Stimulated activated naive B cell treated with anti-CD40 and anti-IgM and Interleukin-4, amounts not matched to agents 10 μg/mL and 1 μg/mL and 100 μg/mL, for 72 hours (primary cell): Measurements from ENCODE around the gene GALNT6.
A peak's percentile ranks its signal among the peaks of the same experiment; 100 is the strongest.
"Not testable (repeated sequence)": the region's sequence is repeated elsewhere in the genome, so short reads cannot be mapped to it uniquely, and the experiment has no call there.

Experiments
- ATAC-seq, 2 donors: fragments of 150-1000 bp; cut with Tn5 transposase; replicated peaks; 2 replicates each; pipeline ENCODE4 v1.10.0; 2021; ENCODE audit warnings: moderate library complexity in 1 of 2
- DNase-seq: peaks from one replicate; pipeline ENCODE4 v3.0.0; 2021
- H3K27ac Mint-ChIP-seq: one replicate; pipeline ENCODE4 v1.8.0; 2022; ENCODE audit warnings: mild to moderate bottlenecking, mixed read lengths
- H3K27me3 Mint-ChIP-seq, 2 donors: one replicate each; pipeline ENCODE4 v1.8.0; 2022; ENCODE audit warnings: mixed read lengths in 2 of 2
- H3K36me3 Mint-ChIP-seq, 2 donors: one replicate each; pipeline ENCODE4 v1.8.0; 2022; ENCODE audit warnings: mixed read lengths in 2 of 2, mild to moderate bottlenecking in 1 of 2
- H3K4me1 Mint-ChIP-seq, 2 donors: one replicate each; pipeline ENCODE4 v1.8.0; 2022; ENCODE audit warnings: mixed read lengths in 2 of 2, mild to moderate bottlenecking in 1 of 2
- H3K4me3 Mint-ChIP-seq, 2 donors: one replicate each; pipeline ENCODE4 v1.8.0; 2022; ENCODE audit warnings: mild to moderate bottlenecking in 2 of 2, mixed read lengths in 2 of 2, moderate library complexity in 1 of 2
- H3K9me3 Mint-ChIP-seq, 2 donors: one replicate each; pipeline ENCODE4 v1.8.0; 2022; ENCODE audit warnings: mixed read lengths in 2 of 2, mild to moderate bottlenecking in 1 of 2

Gene GALNT6

DNA sequence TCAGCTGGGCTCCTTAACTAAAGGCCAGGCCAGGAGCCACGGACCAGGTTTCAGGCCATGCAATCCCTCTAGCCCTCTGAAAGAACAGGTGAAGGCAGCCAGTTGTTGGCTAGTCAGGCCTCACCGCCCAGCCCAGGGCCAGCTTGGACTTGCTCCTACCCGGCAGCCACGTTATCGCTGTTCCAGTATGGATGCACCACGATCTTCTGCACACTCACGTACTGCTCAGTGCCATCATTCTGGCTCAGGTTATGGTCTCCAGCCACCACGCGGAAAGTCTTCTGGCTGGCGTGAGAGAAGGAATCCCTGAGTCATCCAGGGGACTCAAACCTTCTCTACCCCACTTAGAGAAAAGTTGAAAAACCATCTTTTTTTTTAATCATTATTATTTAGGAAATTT lies 48.8 kb downstream of the GALNT6 start:
- Mint-ChIP-seq H3K36me3 (no peaks in the 10 kb centered on the region), H3K27ac (no peak overlapping the region), H3K9me3 (no peaks in the 10 kb centered on the region), H3K4me3 (no peak overlapping the region), H3K4me1 (peaks cover 45 to 60% of the 10 kb centered on the region in 2 donors), H3K27me3 (peaks cover 6 to 9% of the 10 kb centered on the region in 2 donors)
- DNase-seq (no peak), ATAC-seq (no peak)

DNA sequence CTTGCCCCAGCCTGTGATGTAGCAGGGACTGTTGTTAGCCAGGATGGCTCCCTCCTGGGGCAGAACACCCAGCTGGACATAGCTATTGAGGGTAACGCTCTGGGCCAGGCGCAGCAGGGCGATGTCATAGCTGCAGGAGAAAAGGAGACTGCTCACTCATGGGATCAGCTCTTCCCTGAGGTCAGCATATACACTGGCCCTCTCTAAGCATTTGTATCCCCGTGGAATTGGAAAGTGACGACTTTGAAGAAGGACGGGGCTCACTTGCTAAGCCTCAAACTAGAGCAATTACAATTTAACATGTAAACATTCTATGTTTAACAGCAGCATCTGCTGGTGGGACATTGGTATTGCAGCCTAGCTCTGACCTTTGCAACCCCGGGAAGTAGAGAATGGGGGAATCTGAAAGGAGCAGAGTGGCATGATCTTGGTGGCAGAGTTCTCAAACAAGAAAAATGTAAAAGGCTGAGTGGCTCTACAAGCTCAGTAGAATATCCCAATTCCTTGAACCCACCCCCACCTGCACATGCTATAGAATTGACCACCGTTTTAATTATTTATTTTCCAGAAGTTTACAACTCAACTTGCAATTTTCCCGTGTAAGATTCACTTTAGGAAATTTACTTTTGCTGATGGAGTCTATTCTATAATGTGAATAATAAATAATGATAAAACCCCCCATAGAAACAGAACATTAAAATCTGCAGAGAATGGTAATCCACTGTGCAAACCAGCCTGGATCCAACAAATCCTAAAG lies 49.8 kb downstream of the GALNT6 start:
- DNase-seq (peak; percentile 62), ATAC-seq (peak; percentile 69 to 74)
- H3K9me3 Mint-ChIP-seq: no peaks in the 10 kb centered on the region
- no peaks in the 10 kb centered on the region for H3K27me3 Mint-ChIP-seq
- H3K4me3 Mint-ChIP-seq: peak overlapping the region in 1 of 2 donors; percentile 58
- peaks cover 39 to 52% of the 10 kb centered on the region in 2 donors for H3K4me1 Mint-ChIP-seq
- no peak overlapping the region for H3K27ac Mint-ChIP-seq
- no peaks in the 10 kb centered on the region for H3K36me3 Mint-ChIP-seq

DNA sequence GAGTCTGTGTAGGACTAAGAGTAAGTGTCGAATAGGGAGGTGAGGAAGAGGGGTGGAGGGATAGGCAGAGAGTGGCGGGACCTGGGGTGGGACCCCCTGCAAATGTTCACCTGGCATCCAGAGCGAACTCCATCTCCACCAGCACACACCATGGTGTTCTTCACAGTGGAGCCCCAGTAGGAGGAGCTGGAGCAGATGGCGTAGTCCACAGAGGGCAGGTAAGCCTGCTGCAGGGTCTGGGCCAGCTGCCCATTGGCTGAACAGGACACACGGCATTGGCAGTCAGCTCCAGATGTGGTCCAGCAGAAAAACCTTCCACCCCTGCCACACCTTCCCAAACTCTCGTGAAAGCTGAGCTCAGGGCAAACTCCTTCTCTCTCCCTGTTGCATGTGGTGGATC lies 51.5 kb downstream of the GALNT6 start:
- no peak overlapping the region for H3K4me3 Mint-ChIP-seq
- DNase-seq: no peak
- H3K4me1 Mint-ChIP-seq: peaks cover 30 to 37% of the 10 kb centered on the region in 2 donors
- no peaks in the 10 kb centered on the region for H3K36me3 Mint-ChIP-seq
- H3K27me3 Mint-ChIP-seq: peaks cover 0 to 10% of the 10 kb centered on the region in 2 donors
- ATAC-seq: no peak
- no peaks in the 10 kb centered on the region for H3K9me3 Mint-ChIP-seq
- no peak overlapping the region for H3K27ac Mint-ChIP-seq

DNA sequence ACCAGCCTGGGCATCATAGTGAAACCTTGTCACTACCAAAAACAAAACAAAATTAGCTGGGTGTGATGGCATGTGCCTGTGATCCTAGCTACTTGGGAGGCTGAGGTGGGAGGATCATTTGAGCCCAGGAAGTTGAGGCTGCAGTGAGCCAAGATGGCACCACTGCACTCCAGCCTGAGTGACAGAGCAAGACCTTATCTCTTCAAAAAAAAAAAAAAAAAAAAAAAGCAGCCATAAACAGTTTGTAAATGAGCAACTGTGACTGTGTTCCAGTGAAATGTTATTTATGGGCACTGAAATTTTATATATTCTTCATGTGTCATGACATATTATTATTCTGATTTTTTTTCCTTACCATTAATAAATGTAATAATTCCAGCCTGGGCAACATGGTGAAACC lies 53.9 kb downstream of the GALNT6 start:
- Mint-ChIP-seq H3K27me3 (peaks cover 0 to 13% of the 10 kb centered on the region in 2 donors), H3K4me1 (peaks cover 9 to 15% of the 10 kb centered on the region in 2 donors)
- not testable (repeated sequence) for H3K4me3 Mint-ChIP-seq, H3K36me3 Mint-ChIP-seq, DNase-seq, H3K9me3 Mint-ChIP-seq, H3K27ac Mint-ChIP-seq, ATAC-seq

DNA sequence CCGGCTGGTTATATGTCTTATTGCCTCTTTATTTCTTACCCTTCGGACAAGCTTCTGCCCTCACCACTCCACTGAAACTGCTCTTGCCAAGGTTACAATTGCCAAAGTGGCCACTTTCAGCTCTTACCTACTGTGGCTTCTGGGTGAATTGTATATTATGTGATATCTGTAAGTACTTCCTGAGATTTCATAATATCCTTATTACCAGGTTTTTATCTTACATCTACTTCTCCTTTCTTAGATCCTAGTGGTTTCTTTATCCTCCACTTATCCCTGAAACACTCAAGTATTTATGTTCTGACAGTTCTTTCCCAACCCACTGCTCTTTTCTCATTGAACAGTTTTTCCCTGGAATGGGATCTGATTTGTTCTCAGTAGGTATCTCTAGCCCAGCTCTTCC lies 55.3 kb downstream of the GALNT6 start:
- DNase-seq (no peak), ATAC-seq (no peak)
- Mint-ChIP-seq H3K27ac (no peak overlapping the region), H3K36me3 (no peaks in the 10 kb centered on the region), H3K9me3 (no peaks in the 10 kb centered on the region), H3K27me3 (peaks cover 0 to 13% of the 10 kb centered on the region in 2 donors), H3K4me1 (peaks cover 1 to 3% of the 10 kb centered on the region in 2 donors), H3K4me3 (no peak overlapping the region)

DNA sequence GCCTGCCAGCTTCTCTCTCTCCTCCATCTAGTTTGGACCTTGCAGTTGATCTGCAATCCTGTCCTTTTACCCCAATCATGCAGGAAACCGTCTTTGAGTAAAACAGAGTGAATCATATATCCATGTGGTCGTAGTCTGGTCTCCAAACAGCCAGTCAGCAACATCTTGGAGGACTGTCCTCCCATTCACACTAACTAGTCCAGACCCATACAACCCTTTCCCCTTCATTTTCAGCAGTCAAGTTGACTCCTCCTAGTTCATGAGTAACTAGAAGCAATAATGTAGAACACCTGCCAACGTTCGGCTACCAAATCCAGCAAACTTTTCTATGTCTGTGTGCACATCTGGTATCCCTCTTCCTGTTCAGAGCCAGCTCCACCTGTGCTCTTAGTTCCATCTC lies 56.4 kb downstream of the GALNT6 start:
- Mint-ChIP-seq H3K4me3 (no peak overlapping the region), H3K9me3 (no peaks in the 10 kb centered on the region), H3K36me3 (no peaks in the 10 kb centered on the region), H3K4me1 (peaks cover 5 to 6% of the 10 kb centered on the region in 2 donors), H3K27me3 (peaks cover 0 to 13% of the 10 kb centered on the region in 2 donors), H3K27ac (no peak overlapping the region)
- ATAC-seq (no peak), DNase-seq (no peak)

DNA sequence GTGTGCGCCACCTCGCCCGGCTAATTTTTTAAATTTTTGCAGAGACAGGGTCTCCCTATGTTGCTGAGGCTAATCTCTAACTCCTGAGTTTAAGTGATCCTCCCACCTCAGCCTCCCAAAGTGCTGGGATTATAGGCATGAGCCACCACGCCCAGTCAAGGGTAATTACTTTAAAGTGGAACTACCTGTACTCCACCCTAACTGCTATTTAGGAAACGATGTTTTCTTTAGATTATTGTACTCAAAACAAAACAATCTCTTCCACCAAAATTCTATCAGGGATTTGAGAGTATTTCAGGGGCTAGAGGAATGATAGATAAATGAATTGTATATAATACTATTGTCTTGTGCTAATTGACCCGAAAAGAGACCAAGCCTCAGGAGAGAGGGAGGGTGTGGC lies 57.7 kb downstream of the GALNT6 start:
- no peaks in the 10 kb centered on the region for H3K36me3 Mint-ChIP-seq
- no peak for DNase-seq
- H3K4me1 Mint-ChIP-seq: peaks cover 12 to 15% of the 10 kb centered on the region in 2 donors
- no peak overlapping the region for H3K4me3 Mint-ChIP-seq
- ATAC-seq: no peak
- H3K9me3 Mint-ChIP-seq: no peaks in the 10 kb centered on the region
- H3K27ac Mint-ChIP-seq: no peak overlapping the region
- H3K27me3 Mint-ChIP-seq: peaks cover 0 to 13% of the 10 kb centered on the region in 2 donors

DNA sequence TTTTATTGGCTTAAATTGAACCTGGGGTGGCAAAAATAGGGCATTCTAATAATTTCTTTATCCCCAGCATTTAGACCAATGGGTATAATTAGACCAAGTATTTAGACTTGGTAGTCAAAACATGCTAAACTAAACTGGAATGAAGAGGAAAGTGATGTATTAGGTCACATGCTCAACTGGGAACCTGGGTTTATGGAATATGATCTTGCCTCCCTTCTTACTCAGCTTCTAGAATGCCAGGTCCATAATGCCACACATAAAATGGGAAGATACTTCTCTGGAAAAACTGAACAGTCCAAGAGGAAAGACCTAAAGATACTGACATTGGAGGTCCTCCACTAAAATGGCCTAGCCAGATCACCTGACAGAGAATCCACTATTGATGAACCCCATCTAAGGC lies 61.0 kb downstream of the GALNT6 start:
- Mint-ChIP-seq H3K27me3 (peaks cover 0 to 7% of the 10 kb centered on the region in 2 donors), H3K9me3 (no peaks in the 10 kb centered on the region), H3K36me3 (no peaks in the 10 kb centered on the region), H3K27ac (no peak overlapping the region), H3K4me3 (no peak overlapping the region), H3K4me1 (peaks cover 26 to 39% of the 10 kb centered on the region in 2 donors)
- no peak for DNase-seq
- no peak for ATAC-seq

DNA sequence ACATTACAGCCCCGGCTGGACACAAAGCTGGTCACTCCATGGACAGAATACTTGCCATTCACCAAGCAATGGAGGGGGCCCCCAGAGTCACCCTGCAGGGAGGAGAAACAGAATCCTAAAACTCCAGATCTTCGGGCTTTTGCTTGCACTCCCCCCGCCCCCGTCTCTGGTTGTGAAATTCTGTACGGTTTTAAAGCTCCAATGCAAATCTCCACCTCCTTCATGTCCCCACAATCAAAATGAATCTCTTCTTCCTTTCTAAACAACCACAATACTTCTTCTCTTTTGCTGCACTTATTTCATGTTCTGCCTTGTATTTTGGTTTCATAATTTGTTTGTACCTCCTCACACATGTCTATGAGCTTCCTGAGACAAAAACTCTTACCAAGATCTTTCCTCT lies 61.5 kb downstream of the GALNT6 start:
- H3K4me3 Mint-ChIP-seq: no peak overlapping the region
- H3K4me1 Mint-ChIP-seq: peaks cover 28 to 44% of the 10 kb centered on the region in 2 donors
- DNase-seq (no peak), ATAC-seq (no peak)
- H3K36me3 Mint-ChIP-seq: no peaks in the 10 kb centered on the region
- H3K27ac Mint-ChIP-seq: no peak overlapping the region
- H3K9me3 Mint-ChIP-seq: no peaks in the 10 kb centered on the region
- H3K27me3 Mint-ChIP-seq: peaks cover 0 to 3% of the 10 kb centered on the region in 2 donors

DNA sequence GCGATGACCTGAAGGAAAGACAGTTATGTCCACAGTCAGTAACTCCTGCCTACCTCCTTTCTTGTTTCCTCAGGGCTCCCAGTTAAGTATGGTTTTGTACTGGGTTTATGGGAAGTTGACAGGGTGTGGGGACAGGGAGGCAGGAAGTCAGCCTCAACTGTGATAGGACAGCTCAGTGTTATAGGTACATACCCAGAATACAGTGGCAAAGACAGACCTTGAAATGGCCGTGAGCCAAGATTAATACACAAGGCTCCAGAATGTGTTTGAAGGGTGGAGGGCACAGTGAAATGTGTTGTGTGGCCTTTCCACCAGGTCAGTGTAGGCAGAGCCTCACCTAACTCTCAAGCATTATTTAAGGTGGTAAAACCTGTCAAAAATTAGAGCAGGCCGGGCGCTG lies 62.6 kb downstream of the GALNT6 start:
- ATAC-seq: no peak
- Mint-ChIP-seq H3K4me3 (no peak overlapping the region), H3K4me1 (peaks cover 29 to 45% of the 10 kb centered on the region in 2 donors), H3K27me3 (no peaks in the 10 kb centered on the region), H3K36me3 (no peaks in the 10 kb centered on the region), H3K27ac (no peak overlapping the region), H3K9me3 (no peaks in the 10 kb centered on the region)
- no peak for DNase-seq

DNA sequence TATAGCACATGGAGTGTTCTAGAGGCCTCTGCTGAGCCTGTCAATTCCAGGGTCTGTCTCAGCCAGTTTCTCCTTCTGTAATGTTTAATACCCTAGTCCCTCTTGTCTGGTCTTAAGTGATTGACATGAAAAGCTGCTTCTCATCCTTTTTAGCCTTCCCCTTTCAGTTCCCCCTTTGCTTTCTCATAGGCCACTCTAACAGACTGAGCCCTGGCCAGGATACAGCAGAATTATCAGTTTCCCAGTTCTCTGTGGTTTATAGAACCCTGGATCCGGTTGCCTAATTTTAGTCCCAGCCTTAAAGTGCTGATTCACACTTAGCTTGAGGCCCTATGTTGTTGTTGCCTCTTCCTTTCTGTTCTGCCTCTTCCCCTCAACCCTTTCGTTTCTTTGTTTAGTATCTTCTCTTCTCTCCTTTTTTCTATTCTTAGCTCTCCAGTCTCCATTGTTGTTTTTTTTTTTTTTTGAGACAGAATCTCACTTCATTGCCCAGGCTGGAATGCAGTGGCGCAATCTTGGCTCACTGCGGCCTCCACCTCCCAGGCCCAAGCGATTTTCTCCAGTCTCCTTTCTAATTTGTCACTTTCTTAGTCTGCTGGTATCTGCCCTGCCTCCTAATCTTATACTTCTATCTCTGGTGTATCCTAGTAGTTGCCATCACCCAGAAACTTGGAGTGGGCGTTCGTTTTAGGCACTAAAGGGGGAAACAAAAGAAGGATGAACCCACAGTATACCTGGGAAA lies 64.3 kb downstream of the GALNT6 start:
- H3K27ac Mint-ChIP-seq: peak overlapping the region; percentile 75
- peaks cover 42 to 61% of the 10 kb centered on the region in 2 donors for H3K4me1 Mint-ChIP-seq
- peak overlapping the region; percentile 35 to 52 for H3K4me3 Mint-ChIP-seq
- peak; percentile 32 for DNase-seq
- no peaks in the 10 kb centered on the region for H3K27me3 Mint-ChIP-seq
- no peaks in the 10 kb centered on the region for H3K9me3 Mint-ChIP-seq
- peak; percentile 64 to 66 for ATAC-seq
- H3K36me3 Mint-ChIP-seq: peaks cover 2 to 7% of the 10 kb centered on the region in 2 donors

DNA sequence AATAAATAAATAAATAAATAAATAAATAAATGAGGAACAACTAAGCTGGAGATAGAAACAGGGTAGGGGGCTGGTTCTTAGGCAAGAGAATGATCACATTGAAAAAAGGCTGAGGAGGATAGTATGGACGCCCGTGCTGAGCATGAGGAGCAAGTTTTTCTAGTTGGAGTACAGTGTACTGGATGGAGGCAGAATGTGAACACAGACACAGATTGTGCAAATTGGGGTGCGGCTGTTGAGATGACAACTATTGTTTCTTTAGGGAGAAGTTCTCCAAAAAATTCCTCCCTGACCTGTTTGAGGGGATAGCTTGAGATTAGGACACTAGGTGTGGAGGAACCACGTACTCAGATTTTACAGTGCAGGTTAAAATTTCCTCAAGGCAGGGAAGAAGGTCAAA lies 66.3 kb downstream of the GALNT6 start:
- Mint-ChIP-seq H3K36me3 (peaks cover 2 to 12% of the 10 kb centered on the region in 2 donors), H3K9me3 (no peaks in the 10 kb centered on the region), H3K4me1 (peaks cover 53 to 77% of the 10 kb centered on the region in 2 donors), H3K27me3 (no peaks in the 10 kb centered on the region), H3K4me3 (peak overlapping the region in 1 of 2 donors; percentile 12), H3K27ac (no peak overlapping the region)
- DNase-seq (no peak), ATAC-seq (no peak)

DNA sequence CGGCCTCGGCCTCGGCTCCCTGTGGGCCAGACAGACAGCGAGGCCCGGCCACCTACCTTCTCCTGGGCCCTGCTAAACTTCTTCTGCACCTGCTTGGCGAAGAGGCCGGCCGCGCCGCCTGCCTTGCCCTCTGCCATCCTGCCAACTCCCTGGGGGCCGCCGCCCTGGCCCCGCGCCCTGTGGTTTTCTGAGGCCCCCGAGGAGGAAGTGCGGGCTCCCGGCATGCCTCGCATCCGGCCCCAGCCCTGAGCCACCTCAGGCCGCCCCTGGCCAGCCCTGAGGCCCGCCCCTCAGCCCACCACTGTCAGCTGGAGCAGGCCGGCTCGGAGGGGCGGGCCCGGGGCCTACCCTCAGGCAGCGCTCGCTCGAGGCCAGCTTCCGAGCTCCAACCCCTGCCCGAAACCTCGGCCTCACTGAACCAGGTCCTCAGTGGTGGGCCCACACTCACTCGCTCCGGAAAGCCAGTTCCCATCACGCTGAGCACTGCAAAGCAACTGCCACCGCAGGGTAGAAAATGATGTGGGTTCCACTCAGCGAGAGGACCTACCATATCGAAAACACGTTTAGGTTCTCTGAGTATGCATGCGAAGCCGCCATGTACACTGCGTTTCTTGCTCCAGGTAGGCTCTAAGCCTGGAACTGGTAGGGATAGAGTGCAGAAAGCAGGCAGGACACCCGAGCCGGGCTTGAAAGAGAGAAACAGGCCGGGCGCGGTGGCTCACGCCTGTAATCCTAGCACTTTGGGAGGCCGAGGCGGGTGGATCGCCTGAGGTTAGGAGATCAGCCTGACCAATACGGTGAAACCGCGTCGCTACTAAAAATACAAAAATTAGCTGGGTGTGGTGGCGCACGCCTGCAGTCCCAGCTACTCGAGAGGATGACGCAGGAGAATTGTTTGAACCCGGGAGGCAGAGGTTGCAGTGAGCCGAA lies 67.0 kb downstream of the GALNT6 start, which contains the start of gene BIN2:
TSS of gene BIN2 (minus strand) at position 209 of the 930 bp plus-strand sequence. CDS start at position 137, 72 bp downstream.
- Mint-ChIP-seq H3K4me1 (peaks cover 52 to 77% of the 10 kb centered on the region in 2 donors), H3K36me3 (peaks cover 2 to 12% of the 10 kb centered on the region in 2 donors), H3K27me3 (no peaks in the 10 kb centered on the region), H3K4me3 (peak within 1 kb of the TSS; percentile 85 to 87), H3K9me3 (no peaks in the 10 kb centered on the region), H3K27ac (peak within 1 kb of the TSS; percentile 94)
- ATAC-seq (peak; percentile 79 to 83), DNase-seq (peak; percentile 84)
